H1 (cell line): Measurements from ENCODE around the gene MRC2. TPM values are rescaled to one million over a fixed set of nuclear protein-coding genes. Genes with fewer than 3 reads are reported as not detected.

Source experiments
- CTCF ChIA-PET: fragments of 300-600 bp; sonication (Branson Sonifier 250); formaldehyde crosslinking; loops from one replicate; lab custom pipeline; 2021; ENCODE audit not compliant: partially characterized antibody; lab: Charles Lee
- POLR2A ChIA-PET: fragments of 300-600 bp; sonication (Branson Sonifier 250); formaldehyde crosslinking; loops from one replicate; lab custom pipeline; 2021; ENCODE audit warnings: inconsistent platforms; ENCODE audit not compliant: partially characterized antibody; lab: Charles Lee
- DNase-seq, 2 experiments: peaks; one replicate each; pipeline versions ENCODE4 v3.0.0 to v3.0.0-alpha.2; 2010 to 2022; ENCODE audit warnings: low spot score in 2 of 2, low read depth in 1 of 2, mixed read lengths in 1 of 2
- FAIRE-seq: peaks from 2 replicates; lab custom pipeline; 2011; peaks lifted over from hg19 to GRCh38; lab: Jason Lieb, UNC
- H2AFZ ChIP-seq: 2 replicates; pipeline ENCODE4 v1.8.1; 2012; ENCODE audit warnings: low read length, inconsistent platforms
- H2AK5ac ChIP-seq: 2 replicates; pipeline ENCODE4 v1.6.1; 2013; ENCODE audit warnings: low read depth, low read length
- H2BK120ac ChIP-seq: replicated peaks from 2 replicates; pipeline ENCODE3; 2013; ENCODE audit warnings: low read depth, low read length, inconsistent platforms
- H2BK12ac ChIP-seq: 2 replicates; pipeline ENCODE4 v1.6.1; 2013; ENCODE audit warnings: low read depth, low read length
- H2BK15ac ChIP-seq: 2 replicates; pipeline ENCODE4 v1.6.1; 2013; ENCODE audit warnings: low read length
- H2BK20ac ChIP-seq: 2 replicates; pipeline ENCODE4 v1.6.1; 2013; ENCODE audit warnings: low read length
- H2BK5ac ChIP-seq: 2 replicates; pipeline ENCODE4 v1.6.1; 2013; ENCODE audit warnings: low read depth, low read length
- H3K14ac ChIP-seq: 2 replicates; pipeline ENCODE4 v1.6.1; 2013; ENCODE audit warnings: inconsistent platforms; ENCODE audit not compliant: insufficient read length
- H3K18ac ChIP-seq: 2 replicates; pipeline ENCODE4 v1.6.1; 2013; ENCODE audit warnings: low read length; ENCODE audit errors: extremely low read depth
- H3K23ac ChIP-seq: 2 replicates; pipeline ENCODE4 v1.6.1; 2013; ENCODE audit warnings: inconsistent platforms; ENCODE audit not compliant: insufficient read length
- H3K23me2 ChIP-seq: 2 replicates; pipeline ENCODE4 v1.6.1; 2013; ENCODE audit warnings: low read depth, low read length
- H3K27ac ChIP-seq: 2 replicates; pipeline ENCODE4 v1.6.1; 2011; ENCODE audit warnings: low read depth, low read length, inconsistent platforms
- H3K27me3 ChIP-seq, 4 experiments: replicated peaks in 1 of 4; 1 replicate in 1 of 4; 2 replicates in 3 of 4; pipeline versions ENCODE4 v1.6.1 to v1.8.1; 2011 to 2013; ENCODE audit warnings: low read length in 3 of 4, mild to moderate bottlenecking in 3 of 4, inconsistent platforms in 2 of 4, mixed read lengths in 2 of 4, moderate library complexity in 1 of 4; ENCODE audit not compliant: control insufficient read depth in 3 of 4, insufficient read depth in 3 of 4; ENCODE audit errors: extremely low read depth in 1 of 4
- H3K36me3 ChIP-seq, 4 experiments: 2 replicates each; pipeline versions ENCODE4 v1.6.1 to v1.8.1; 2011 to 2013; ENCODE audit warnings: mild to moderate bottlenecking in 4 of 4, low read length in 3 of 4, moderate library complexity in 2 of 4, control low read depth in 1 of 4, inconsistent platforms in 1 of 4; ENCODE audit not compliant: insufficient read depth in 4 of 4, control insufficient read depth in 2 of 4
- H3K4ac ChIP-seq: replicated peaks from 2 replicates; pipeline ENCODE3; 2013; ENCODE audit warnings: low read length, low read depth, mixed read lengths, inconsistent platforms; ENCODE audit not compliant: insufficient read length
- H3K4me1 ChIP-seq, 4 experiments: replicated peaks in 1 of 4; 1 replicate in 1 of 4; 2 replicates in 3 of 4; pipeline versions ENCODE4 v1.6.1 to v1.8.1; 2011 to 2013; ENCODE audit warnings: low read length in 3 of 4, inconsistent platforms in 2 of 4, mixed read lengths in 1 of 4; ENCODE audit not compliant: insufficient read depth in 4 of 4, control insufficient read depth in 3 of 4
- H3K4me2 ChIP-seq, 2 experiments: 2 replicates each; pipeline versions ENCODE4 v1.6.1 to v1.8.1; 2011 to 2013; ENCODE audit warnings: low read depth in 2 of 2, low read length in 2 of 2, control low read depth in 1 of 2, inconsistent platforms in 1 of 2, mild to moderate bottlenecking in 1 of 2; ENCODE audit not compliant: insufficient read depth in 1 of 2
- H3K4me3 ChIP-seq, 4 experiments: fragments of 200-600, 300-600 bp in 1 of 4; sonication (generic), shearing (Covaris generic), sonication (Bioruptor Twin) in 1 of 4; 2 replicates each; pipeline versions ENCODE4 v1.5.1 to v1.8.1; 2011 to 2016; ENCODE audit warnings: low read length in 4 of 4, low read depth in 3 of 4, control low read depth in 2 of 4, inconsistent platforms in 2 of 4, mild to moderate bottlenecking in 2 of 4, mixed read lengths in 1 of 4, moderate library complexity in 1 of 4; ENCODE audit not compliant: insufficient read depth in 2 of 4; ENCODE audit errors: extremely low read depth in 1 of 4
- H3K56ac ChIP-seq: replicated peaks from 2 replicates; pipeline ENCODE3; 2013; ENCODE audit warnings: low read depth, mild to moderate bottlenecking, mixed read lengths, low read length, inconsistent platforms; ENCODE audit not compliant: insufficient read length
- H3K79me1 ChIP-seq: 2 replicates; pipeline ENCODE4 v1.6.1; 2013; ENCODE audit warnings: low read depth, low read length, control low read depth
- H3K79me2 ChIP-seq, 2 experiments: 2 replicates each; pipeline versions ENCODE4 v1.6.1 to v1.8.1; 2012 to 2013; ENCODE audit warnings: low read length in 2 of 2, mild to moderate bottlenecking in 2 of 2, inconsistent platforms in 1 of 2; ENCODE audit not compliant: insufficient read depth in 2 of 2, control insufficient read depth in 1 of 2
- H3K9ac ChIP-seq, 4 experiments: replicated peaks in 1 of 4; 1 replicate in 1 of 4; 2 replicates in 3 of 4; pipeline versions ENCODE4 v1.6.1 to v1.8.1; 2011 to 2013; ENCODE audit warnings: low read depth in 3 of 4, low read length in 3 of 4, control low read depth in 2 of 4, mild to moderate bottlenecking in 2 of 4, moderate library complexity in 2 of 4, inconsistent platforms in 1 of 4; ENCODE audit errors: extremely low read depth in 1 of 4
- H3K9me3 ChIP-seq, 2 experiments: 2 replicates each; pipeline versions ENCODE4 v1.6.1 to v1.8.1; 2012 to 2013; ENCODE audit warnings: mild to moderate bottlenecking in 2 of 2, moderate library complexity in 2 of 2, control low read depth in 1 of 2, inconsistent platforms in 1 of 2, low read depth in 1 of 2, low read length in 1 of 2, mixed read lengths in 1 of 2; ENCODE audit not compliant: insufficient read depth in 2 of 2
- H4K20me1 ChIP-seq, 2 experiments: replicated peaks in 1 of 2; 2 replicates each; pipeline versions ENCODE3 to v1.8.1; 2011 to 2013; ENCODE audit warnings: inconsistent platforms in 2 of 2, low read length in 2 of 2, mild to moderate bottlenecking in 1 of 2; ENCODE audit not compliant: insufficient read depth in 2 of 2, control insufficient read depth in 1 of 2
- H4K5ac ChIP-seq: 2 replicates; pipeline ENCODE4 v1.6.1; 2013; ENCODE audit warnings: low read length, low read depth, mixed read lengths, inconsistent platforms; ENCODE audit not compliant: insufficient read length
- H4K8ac ChIP-seq: 2 replicates; pipeline ENCODE4 v1.8.0; 2013; ENCODE audit warnings: mild to moderate bottlenecking, moderate library complexity, low read length, inconsistent platforms; ENCODE audit not compliant: insufficient read depth; ENCODE audit errors: extremely low read depth
- H4K91ac ChIP-seq: replicated peaks from 2 replicates; pipeline ENCODE3; 2013; ENCODE audit warnings: low read length, mixed read lengths, inconsistent platforms; ENCODE audit not compliant: insufficient read length
- SIX5 ChIP-seq: IDR thresholded peaks from 2 replicates; pipeline ENCODE4 v1.6.1; 2011; ENCODE audit warnings: mild to moderate bottlenecking, low read depth, low read length
- TEAD4 ChIP-seq: IDR thresholded peaks from 2 replicates; pipeline ENCODE4 v1.6.1; 2012; ENCODE audit warnings: low read depth, low read length, inconsistent platforms, mixed read lengths
- WGBS, 2 experiments: shearing (Covaris generic) in 1 of 2; methylation state at CpG; one replicate each; pipeline versions ENCODE4 v1.1.6 to v1.1.7; 2013 to 2015; ENCODE audit warnings: low lambda C conversion rate in 2 of 2, mixed read lengths in 2 of 2, inconsistent platforms in 1 of 2, low coverage in 1 of 2, missing lambda C conversion rate in 1 of 2; ENCODE audit not compliant: insufficient replicate concordance in 2 of 2, insufficient coverage in 1 of 2, insufficient read length in 1 of 2; ENCODE audit errors: extremely low coverage in 1 of 2, missing lambda C conversion rate in 1 of 2; 5-methylcytosine and 5-hydroxymethylcytosine counted together
- polyA plus RNA-seq, 7 experiments: library from polyadenylated mRNA; depleted of rRNA in 3 of 7; stranded (reverse) in 5 of 7; unstranded in 2 of 7; fragments of >200 nt in 5 of 7; fragments of 200-250 nt in 2 of 7; gene quantifications; 1 replicate in 5 of 7; 2 replicates in 1 of 7; 4 replicates in 1 of 7; pipeline versions ENCODE4 v1.2.1 to v1.2.3, GENCODE V29; 2011 to 2013; ENCODE audit warnings: missing spikeins in 2 of 7, mixed read lengths in 2 of 7
- total RNA-seq: library from RNA; stranded (reverse); fragmentation: NEBNext Ultra II Directional; extraction: Animal tissue kit (Norgen Biotek cat#: 25700); gene quantifications from 2 replicates; pipeline ENCODE4 v1.2.1, GENCODE V29; 2021

The MRC2 gene
- total and polyA plus RNA-seq, 2 of the 8 experiments (the other 6 are each of a cell fraction or from before 2014, with no cell fraction given), result 7.0 to 24.2 TPM

DNA sequence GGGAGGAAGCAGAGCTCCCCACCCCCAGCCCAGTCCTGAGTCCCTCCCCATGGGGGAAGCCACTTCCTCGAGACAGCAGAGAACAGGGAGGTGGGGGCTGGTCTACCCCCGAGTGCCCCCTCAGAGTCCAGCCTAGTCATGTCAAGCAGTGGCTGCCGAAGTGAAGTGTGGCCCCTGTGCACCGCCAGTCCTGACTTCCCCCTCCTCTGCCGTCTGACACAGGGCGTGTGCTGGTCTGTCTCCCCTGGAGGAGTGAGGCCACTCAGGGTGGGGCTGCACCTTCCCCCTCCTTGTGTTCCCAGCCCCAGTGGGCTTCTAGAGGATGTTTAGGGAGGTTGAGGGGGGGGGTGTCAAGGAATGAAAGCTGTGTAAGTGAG is 46.9 kb downstream of the MRC2 start:
- no peaks in the 10 kb centered on the region; a peak in 1 of 8 replicates for H3K36me3 ChIP-seq
- no peak overlapping the region for H3K4ac ChIP-seq
- H2BK12ac ChIP-seq, result no peak overlapping the region
- no peak overlapping the region for H3K18ac ChIP-seq
- H3K79me2 ChIP-seq, result no peaks in the 10 kb centered on the region
- no peaks in the 10 kb centered on the region for H4K20me1 ChIP-seq
- no peak overlapping the region for H4K8ac ChIP-seq
- no peak overlapping the region for H3K4me2 ChIP-seq
- no peak overlapping the region for H2BK15ac ChIP-seq
- H4K5ac ChIP-seq, result no peak overlapping the region
- FAIRE-seq (no peak), DNase-seq (no peak)
- no peak overlapping the region for H2AFZ ChIP-seq
- WGBS, 2 experiments, result 80% methylated on average over 4 of the region's 6 CpGs; no CpG with 5 or more reads in 1 of the 2 experiments
- H2BK120ac ChIP-seq, result no peak overlapping the region
- ChIA-PET CTCF (interaction anchor here (0.7 to 9.0 kb wide), 6 partner anchors 12 to 284 kb away, joined by 3 to 68 read pairs (median 3); no protein-coding TSS in a partner anchor), POLR2A (interaction anchor here (2.0 kb wide), 1 partner anchor 17 kb away, joined by 4 read pairs; no protein-coding TSS in a partner anchor)
- H3K27me3 ChIP-seq, result no peaks in the 10 kb centered on the region
- no peak overlapping the region for H3K27ac ChIP-seq
- H3K4me3 ChIP-seq, result no peak overlapping the region
- H3K23ac ChIP-seq, result no peak overlapping the region
- no peak overlapping the region for H2BK5ac ChIP-seq
- no peak overlapping the region for H3K56ac ChIP-seq
- H3K9ac ChIP-seq, result no peak overlapping the region
- no peak overlapping the region for H2AK5ac ChIP-seq
- no peaks in the 10 kb centered on the region for H3K79me1 ChIP-seq
- H2BK20ac ChIP-seq, result no peak overlapping the region
- no peak overlapping the region for H4K91ac ChIP-seq
- H3K23me2 ChIP-seq, result no peaks in the 10 kb centered on the region
- no peak overlapping the region for H3K14ac ChIP-seq
- H3K4me1 ChIP-seq, result no peaks in the 10 kb centered on the region; a peak in 2 of 7 replicates
- H3K9me3 ChIP-seq, result no peaks in the 10 kb centered on the region
- TF ChIP-seq SIX5 (no peak), TEAD4 (no peak)
